Uterus (tissue), 2 donors: ENCODE results near the gene NRBP1.

Experiments
- CTCF ChIP-seq, 4 experiments: fragments of 200-600 bp in 2 of 4; fragments of 450-650 bp in 2 of 4; sonication (generic) in 2 of 4; IDR thresholded peaks; one replicate each; pipeline ENCODE4 v1.5.1; 2016 to 2019; ENCODE audit warnings: antibody characterized with exemption in 4 of 4, mild to moderate bottlenecking in 2 of 4, moderate library complexity in 1 of 4
- POLR2A ChIP-seq, 2 donors: fragments of 450-650 bp; IDR thresholded peaks; one replicate each; pipeline ENCODE4 v1.6.1; 2016; ENCODE audit warnings: antibody characterized with exemption in 2 of 2, mild to moderate bottlenecking in 1 of 2, moderate library complexity in 1 of 2

- no peak for TF ChIP-seq CTCF (IDR thresholded peaks at IDR 0.05)
- no peak for TF ChIP-seq POLR2A (IDR thresholded peaks at IDR 0.05)
Observed at GRCh38 chr2:27393225-27393624, 35.2 kb upstream of the NRBP1 start.
